ENCODE results near the gene CCDC93.

- no peak for TF ChIP-seq CTCF (IDR thresholded peaks at IDR 0.05)
- TF ChIP-seq POLR2A (IDR thresholded peaks at IDR 0.05): no peak
- no peak for TF ChIP-seq POLR2AphosphoS5 (IDR thresholded peaks at IDR 0.05; ENCODE audit: insufficient read depth in 1 of 2, low read depth in 1 of 2)
These were observed 35.4 kb upstream of the CCDC93 start for GRCh38 chr2:118049140-118049815.

All from vagina (tissue), 2 donors.